GM12891 (cell line): ENCODE results near the gene DNM1.

Source experiments
- DNase-seq: peaks from one replicate; pipeline ENCODE4 v3.0.0; 2011; ENCODE audit warnings: low spot score; ENCODE audit not compliant: insufficient read length
- FAIRE-seq: peaks from 2 replicates; lab custom pipeline; 2011; peaks lifted over from hg19 to GRCh38; lab: Jason Lieb, UNC
- PAX5 ChIP-seq: IDR thresholded peaks from 2 replicates; pipeline ENCODE4 v1.6.1; 2011; ENCODE audit warnings: low read length, moderate library complexity, mild to moderate bottlenecking; ENCODE audit not compliant: insufficient read depth, severe bottlenecking
- POLR2A ChIP-seq: IDR thresholded peaks from 2 replicates; pipeline ENCODE4 v1.6.1; 2011; ENCODE audit warnings: low read depth, low read length, control low read depth
- POLR2AphosphoS5 ChIP-seq: IDR thresholded peaks from 2 replicates; pipeline ENCODE4 v1.6.1; 2011; ENCODE audit warnings: low read depth, low read length, control low read depth
- POU2F2 ChIP-seq: IDR thresholded peaks from 2 replicates; pipeline ENCODE4 v1.6.1; 2011; ENCODE audit warnings: low read depth, mild to moderate bottlenecking, control low read depth, low read length, moderate library complexity
- SPI1 ChIP-seq: IDR thresholded peaks from 2 replicates; pipeline ENCODE4 v1.6.1; 2011; ENCODE audit warnings: low read depth, low read length, control low read depth
- TAF1 ChIP-seq: IDR thresholded peaks from 2 replicates; pipeline ENCODE4 v1.6.1; 2011; ENCODE audit warnings: low read depth, low read length, control low read depth

DNM1 gene

DNA sequence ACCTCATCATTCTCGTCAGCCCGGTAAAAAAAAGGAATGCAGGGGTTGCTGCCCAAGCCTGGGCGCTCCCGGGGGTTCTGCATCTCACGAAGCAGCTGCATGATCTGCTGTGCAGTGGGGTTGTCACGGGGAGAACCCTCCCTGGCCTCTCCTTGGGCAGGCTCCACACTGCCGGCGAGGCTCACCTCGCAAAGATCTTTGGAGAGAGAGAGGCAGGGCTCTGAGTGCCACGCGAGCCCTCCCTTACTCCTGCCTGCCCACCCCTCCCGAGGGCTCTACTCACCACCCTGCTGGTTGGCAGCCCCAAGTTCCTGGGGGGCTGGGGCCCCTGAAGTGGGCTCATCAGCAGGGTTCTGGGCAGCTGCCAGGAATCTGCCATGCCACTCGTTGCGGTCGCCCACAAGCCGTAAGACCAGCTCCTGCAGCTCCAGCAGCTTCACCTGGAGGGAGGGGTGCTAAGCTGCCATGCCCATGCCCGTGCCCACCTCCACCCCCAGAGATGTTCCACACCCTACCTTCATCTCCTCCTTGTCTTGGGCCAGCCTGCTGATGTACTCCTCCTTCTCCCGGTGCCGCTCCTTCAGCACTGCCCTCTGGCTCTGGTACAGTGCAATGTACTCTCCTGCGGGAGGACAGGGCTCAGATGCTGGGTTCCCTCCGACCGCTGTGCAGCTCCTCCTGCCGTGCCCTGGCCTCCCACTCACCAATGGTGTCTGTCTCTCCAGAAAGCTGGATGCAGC is 54.1 kb downstream of the DNM1 start:
- DNase-seq (no peak), FAIRE-seq (no peak)
- TF ChIP-seq POLR2A (no peak), POU2F2 (no peak), PAX5 (no peak), SPI1 (no peak), TAF1 (no peak)

DNA sequence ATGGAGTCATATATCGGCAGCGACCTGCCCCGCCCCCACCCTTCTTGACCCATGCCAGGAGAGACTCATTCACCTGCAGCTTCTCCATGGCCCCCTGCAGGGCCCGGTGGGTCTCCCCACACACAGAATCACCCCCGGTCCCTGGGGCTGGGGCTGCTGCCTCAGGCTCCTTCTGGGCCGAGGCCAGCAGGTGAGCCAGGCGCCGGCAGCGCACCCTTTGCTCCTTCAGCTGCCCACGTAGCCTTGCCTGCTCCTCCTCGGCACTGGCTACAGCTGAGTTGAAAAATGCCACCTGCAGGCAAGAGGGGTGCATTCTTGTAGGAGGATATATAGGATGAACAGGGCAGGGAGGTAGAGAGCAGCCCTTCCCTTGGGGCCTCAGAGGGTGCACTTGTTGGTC is 54.7 kb downstream of the DNM1 start:
- FAIRE-seq (no peak), DNase-seq (no peak)
- TF ChIP-seq POLR2A (no peak), TAF1 (no peak), POU2F2 (no peak), SPI1 (no peak), PAX5 (no peak)

DNA sequence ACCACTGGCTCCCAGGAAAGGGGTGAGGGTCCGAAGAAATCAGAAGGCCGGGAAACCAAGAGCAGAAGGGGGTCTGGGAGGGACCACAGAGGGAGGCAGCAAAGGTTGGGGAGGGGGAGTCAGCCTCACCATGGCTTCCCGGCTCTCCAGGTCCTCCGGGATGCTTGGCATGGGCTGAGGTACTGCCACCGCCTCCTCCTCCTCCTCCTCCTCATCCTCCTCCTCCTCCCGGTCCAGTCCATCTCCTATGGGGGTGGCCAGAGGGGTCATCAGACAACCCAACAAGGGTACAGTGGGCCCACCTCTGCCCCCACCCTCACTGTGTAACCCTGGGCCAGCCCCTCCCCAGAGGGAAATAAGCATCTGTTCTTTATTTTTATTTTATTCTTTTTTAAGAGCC is 55.1 kb downstream of the DNM1 start:
- FAIRE-seq: no peak
- no peak for DNase-seq
- TF ChIP-seq POU2F2 (no peak), SPI1 (no peak), TAF1 (no peak), POLR2A (no peak), PAX5 (no peak), POLR2AphosphoS5 (no peak)

DNA sequence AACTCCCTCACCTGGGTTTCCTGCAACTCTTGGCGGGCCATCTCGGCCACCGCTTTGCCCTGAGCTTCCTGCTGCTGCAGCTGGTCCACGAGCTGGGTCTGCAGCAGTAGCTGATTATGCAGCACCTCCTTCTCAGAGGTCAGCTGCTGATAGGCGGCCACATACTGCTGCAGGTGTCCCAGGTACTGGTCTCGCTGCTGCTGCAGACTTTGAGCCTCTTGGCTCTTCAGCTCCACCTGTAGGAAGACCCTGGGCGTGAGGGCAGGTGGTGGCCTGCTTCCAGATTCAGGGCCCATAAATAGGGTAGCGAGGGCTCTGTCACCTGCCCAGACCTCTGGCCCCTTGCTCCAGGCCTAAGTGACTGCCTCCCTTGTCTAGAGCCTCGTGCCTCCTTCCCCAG is 56.0 kb downstream of the DNM1 start:
- FAIRE-seq: no peak
- TF ChIP-seq POU2F2: no peak
- no peak for TF ChIP-seq TAF1
- TF ChIP-seq POLR2A: no peak
- TF ChIP-seq SPI1: no peak
- no peak for DNase-seq

DNA sequence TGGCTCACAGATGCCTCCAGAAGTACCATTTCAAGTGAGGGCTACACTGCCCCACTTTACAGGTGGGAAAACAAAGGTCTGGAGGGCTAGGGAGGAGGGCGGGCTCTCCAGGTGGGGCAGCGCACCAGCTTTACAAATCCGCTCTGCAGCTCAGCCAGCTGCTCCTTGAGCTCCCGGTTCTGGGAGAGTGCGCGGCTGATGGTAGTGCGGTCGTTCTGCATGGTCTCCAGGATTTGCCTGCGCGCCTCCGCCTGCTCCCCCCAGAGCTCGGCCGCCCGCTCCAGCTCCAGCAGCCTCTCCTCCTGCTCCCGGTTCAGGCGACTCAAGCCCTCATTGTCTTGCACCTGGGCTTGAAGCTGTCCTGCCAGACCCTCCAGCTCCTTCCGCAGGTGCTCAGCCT is 57.2 kb downstream of the DNM1 start:
- FAIRE-seq (no peak), DNase-seq (no peak)
- TF ChIP-seq SPI1: no peak
- no peak for TF ChIP-seq PAX5
- no peak for TF ChIP-seq POLR2AphosphoS5
- no peak for TF ChIP-seq POU2F2
- no peak for TF ChIP-seq POLR2A
- TF ChIP-seq TAF1: no peak

DNA sequence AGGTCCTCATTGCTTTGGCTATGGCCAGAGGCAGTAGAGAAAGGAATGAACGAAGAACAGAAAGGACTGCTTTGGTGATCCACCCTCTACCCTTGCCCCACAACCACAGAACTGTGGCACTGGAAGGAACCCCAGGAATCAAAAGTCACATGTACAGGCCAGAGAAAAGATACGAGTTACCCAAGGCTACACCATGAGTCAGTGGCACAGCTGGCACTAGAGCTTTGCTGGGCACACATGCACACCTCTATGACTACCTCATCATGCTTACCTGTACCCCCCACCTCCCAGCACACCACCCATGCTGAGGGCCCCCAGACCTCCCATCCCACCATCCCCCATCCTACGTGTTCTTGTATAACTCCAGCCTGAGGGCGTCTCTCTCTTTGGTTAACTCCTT is 59.5 kb downstream of the DNM1 start:
- no peak for TF ChIP-seq TAF1
- no peak for TF ChIP-seq POU2F2
- no peak for TF ChIP-seq POLR2AphosphoS5
- no peak for TF ChIP-seq SPI1
- no peak for TF ChIP-seq PAX5
- no peak for TF ChIP-seq POLR2A
- FAIRE-seq (no peak), DNase-seq (no peak)

DNA sequence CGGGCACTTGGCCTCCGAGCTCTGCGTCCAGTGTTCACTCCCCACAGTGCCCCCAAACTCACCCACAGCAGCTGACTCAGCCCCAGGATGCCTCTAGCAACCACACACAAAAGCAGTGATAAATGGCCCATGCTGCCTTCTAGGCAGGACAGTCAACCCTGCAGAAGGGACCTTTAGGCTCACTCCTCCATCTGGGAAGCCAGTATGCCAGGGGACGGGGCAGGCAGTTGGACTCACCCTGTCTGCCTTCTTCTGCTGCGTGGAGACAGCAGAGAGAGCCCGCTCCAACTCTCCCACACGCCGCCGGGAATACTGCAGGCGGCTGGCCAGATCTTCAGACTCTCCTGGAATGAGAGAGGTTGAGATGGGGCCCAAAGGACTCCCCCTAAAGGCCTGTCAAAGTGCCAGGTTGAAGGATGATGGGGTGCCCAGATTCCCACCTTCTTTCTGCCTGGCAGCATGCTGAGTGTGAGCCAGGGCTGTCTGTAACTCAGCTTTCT is 62.2 kb downstream of the DNM1 start:
- DNase-seq: no peak
- TF ChIP-seq POLR2AphosphoS5 (no peak), POU2F2 (no peak), TAF1 (no peak), PAX5 (no peak), POLR2A (no peak), SPI1 (no peak)
- FAIRE-seq: no peak

DNA sequence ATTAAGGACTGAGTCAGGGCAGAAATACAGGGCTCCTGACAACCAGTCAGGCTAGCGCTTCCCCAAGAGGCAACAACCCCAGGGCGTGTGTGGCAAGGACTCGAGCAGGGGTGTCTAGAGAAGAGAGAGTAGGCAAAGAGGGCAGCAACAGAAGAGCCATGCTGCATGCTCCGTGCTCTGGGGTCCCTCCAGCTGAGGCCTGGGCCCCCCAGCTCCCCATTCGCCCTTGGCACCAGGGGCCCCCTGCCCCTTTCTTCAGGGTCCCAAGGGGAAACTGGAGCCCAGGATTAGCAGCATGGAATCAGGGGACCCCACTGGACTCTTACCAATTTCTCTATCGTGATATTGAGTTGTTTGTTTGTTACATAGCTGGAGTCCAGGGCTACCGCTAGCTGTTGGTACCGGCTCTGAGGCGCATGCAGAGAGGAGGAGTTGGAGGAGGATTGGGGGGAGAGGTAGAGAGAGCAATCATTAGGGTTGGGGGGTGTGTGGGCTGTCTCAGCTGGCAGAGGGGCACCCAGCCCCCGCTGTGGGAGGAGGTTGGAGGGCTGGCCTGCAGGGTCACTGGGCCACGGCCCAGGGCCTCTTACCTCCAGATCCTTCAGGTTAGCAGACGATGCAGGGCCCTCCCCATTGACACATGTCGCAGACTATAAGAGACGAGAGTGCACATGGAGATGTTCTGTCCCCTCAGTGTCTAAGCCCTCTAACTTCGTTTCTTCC is 63.9 kb downstream of the DNM1 start:
- no peak for DNase-seq
- TF ChIP-seq SPI1 (no peak), POLR2AphosphoS5 (no peak), PAX5 (no peak), POLR2A (no peak), POU2F2 (no peak), TAF1 (no peak)
- no peak for FAIRE-seq

DNA sequence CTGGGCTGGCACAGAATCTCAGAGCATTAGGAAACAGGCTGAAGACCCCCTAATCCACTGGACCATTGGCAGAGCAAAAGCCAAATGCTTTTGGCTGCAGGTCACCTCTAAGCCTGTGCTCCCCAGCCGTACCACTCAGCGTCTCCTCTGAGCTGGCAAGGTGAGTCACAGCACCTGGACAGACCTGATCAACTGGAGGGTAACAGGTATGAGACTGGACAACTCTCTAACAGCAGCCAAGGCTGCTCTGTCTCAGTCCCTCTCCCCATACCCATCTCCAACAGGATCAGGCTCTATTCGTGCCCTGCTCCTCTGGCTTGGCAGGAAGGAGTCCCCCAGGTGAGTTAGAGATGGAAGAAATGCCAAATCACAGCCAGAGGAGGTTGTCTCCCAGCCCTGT is 67.9 kb downstream of the DNM1 start:
- no peak for FAIRE-seq
- TF ChIP-seq PAX5 (no peak), POLR2A (no peak), SPI1 (no peak), POLR2AphosphoS5 (no peak), POU2F2 (no peak), TAF1 (no peak)
- DNase-seq: no peak
